ENCODE measurements around the gene S100PBP. TPM values are rescaled to one million over a fixed set of nuclear protein-coding genes. Genes with fewer than 3 reads are reported as not detected.

Gene S100PBP
- 13.5 to 17.3 TPM (median 15.9 TPM) in 5 replicates for total RNA-seq (2022; extraction: Qiagen RNA extraction)

DNA sequence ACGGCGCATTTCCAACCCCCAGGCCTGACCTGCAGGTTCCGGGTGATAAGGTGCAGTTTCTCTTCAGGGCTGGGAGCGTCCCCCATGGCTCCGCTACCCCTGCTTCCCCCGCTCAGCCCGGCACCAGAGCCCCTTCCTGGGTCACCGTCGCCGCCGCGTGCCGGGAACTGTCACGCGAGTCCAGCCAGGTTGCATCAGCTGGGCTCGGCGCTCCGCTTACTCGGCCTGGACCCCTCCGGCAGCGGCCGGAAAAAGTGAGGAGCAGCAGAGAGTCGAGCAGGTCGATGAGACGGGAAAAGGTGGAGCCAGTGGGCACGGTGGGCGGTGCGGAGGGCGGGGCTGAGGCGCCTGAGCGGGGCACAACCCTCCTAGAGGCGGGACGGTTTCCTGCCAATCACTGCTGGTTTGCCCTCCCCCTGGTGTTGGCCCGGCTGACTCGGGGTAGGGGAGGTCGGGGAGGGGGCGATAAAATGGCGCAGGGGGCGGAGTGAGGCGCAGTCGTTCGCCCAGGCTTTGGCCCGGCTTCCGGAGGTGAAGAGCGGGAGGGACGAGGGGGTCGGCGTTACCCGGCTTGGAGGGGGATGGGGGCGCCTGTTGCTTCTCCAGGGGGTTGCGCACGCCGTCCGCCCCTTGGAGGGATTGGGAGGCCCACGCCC lies at the start of gene S100PBP, which contains the start of gene YARS1:
Gene S100PBP, plus strand, starts transcription at position 495 of the 656 bp plus-strand sequence. CDS start 8,447 bp downstream, outside the sequence.
Gene YARS1, minus strand, starts transcription at position 200 of the 656 bp plus-strand sequence. Its CDS starts 114 bp downstream, at position 86.

DNA sequence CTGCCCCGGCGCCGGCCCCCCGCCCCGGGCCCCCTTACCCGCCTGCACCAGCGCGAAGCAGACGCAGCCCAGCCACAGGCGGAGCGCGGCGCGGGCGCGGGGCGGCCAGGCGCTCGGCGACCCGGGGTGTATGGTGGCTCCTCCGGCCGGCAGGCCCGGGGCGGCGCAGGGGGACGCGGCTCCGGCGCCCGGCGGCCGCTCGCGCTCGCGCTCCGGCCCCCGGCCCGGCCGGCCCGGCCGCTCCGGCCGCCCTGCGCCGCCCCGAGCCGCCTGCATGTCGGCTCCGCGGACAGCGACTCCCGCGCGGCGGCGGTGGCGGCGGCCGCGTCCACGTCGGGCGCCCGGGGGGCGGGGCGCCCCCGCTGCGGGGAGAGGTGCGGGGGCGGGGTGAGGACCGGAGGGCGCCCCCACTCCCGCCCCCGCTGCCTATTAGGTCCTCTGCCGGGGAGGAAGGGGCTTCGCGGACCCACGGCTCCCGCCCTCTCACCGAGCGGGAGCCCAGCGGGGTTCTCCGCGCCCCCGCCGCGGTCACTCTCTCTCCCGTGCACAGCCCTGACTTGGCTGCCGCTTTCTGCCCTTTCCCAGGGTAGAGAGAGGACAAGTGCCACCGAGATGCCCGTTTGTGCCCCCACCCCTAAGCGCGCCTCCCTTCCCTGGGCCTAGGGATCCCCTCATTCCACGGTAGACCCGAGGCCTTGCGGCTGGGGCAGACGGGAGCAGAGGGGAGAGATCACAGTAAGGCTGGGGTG lies 53.3 kb downstream of the S100PBP start, which contains the start of gene FNDC5:
Gene FNDC5, minus strand, starts transcription at position 298 of the 749 bp plus-strand sequence.

DNA sequence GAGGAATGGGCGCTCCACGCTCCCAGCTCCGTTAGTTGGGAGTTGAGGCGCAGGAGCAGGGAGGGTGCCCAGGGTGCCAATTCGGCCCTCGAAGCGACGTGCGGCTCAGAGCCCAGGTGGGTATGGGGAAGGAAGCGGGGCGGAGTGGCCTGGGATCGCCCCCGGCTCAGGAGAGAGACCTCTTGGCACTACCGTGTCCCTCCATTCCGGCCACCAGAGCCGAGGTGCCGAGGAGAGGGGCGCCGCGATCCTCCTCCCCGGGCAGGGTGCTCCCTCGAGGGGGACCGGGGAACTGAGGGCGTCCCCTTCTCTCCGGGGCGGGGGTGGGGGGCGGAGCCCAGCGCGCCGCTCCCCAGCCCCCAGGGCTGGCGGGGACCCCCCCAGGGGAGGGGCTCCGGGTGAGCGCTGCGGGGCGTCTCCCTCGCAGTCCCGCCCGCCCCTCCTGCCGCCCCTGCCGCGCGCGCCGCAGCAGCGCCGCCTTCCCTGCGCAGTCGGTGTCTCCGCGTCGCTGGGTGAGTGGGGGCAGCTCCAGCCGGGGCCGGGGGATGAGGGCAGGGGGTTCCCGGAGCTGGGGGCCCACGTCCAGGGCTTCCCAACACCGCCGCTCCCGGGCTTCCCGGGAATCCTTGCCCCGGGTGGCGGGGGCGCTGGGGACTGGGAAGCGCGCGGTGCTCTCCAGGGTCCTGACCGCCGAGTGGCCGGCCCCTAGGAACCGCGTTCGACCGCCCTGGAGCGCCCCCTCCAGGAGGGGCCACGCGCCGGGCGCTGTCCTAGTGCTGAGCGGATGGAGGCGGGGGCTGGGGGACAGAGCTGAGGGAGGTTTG lies 68.8 kb downstream of the S100PBP start, which contains the start of gene HPCA:
Gene HPCA, plus strand, starts transcription at position 488 of the 824 bp plus-strand sequence. CDS start 2,408 bp downstream, outside the sequence.

DNA sequence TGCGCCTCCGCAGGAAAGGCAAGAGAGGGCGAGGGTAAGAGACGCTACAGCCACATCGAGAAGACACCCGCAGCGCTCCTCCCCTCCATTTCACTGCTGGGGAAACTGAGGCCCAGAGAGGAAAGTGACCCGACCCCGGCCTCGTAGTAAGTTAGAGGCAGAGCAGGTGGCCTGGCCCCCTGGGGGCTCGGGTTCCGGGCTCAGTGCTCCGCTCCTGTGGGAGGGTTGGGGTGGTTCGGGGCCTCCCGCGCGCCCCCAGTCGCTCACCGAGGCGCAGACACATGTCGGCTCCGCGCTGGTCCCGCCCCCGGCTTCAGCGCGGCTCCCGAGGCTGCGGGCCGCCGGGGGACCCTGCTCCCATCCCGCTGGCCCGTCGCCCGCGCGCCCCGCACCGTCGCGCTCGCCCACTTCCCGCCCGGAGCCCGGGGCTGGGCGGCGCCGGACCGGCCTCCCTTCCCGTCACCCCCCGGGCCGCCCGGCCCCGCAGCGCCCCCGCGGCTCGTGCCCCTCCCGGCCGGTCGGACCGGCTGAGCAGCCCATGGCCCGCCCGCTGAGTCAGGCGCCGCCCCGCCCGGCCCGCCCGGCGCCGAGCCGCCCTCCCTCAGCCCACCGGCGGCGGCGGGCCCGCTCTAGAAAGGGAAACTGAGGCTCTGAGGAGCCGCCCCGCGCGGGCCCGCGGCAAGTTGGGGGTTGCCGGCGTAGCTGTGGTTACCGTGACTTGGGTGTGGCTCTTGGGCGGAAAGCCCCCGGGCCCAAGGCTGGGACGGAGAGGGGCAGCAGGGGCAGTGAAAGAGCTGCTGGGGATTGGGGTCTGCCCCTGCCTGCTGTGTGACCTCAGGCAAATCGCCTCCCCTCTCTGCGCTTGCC lies 83.7 kb downstream of the S100PBP start, which contains the start of gene TMEM54:
Gene TMEM54, minus strand, starts transcription at position 434 of the 867 bp plus-strand sequence. Its CDS starts 151 bp downstream, at position 283.

Other genes starting within 250 kb of the S100PBP start
- 35.3 to 44.8 TPM (median 38.3 TPM) in 5 replicates for gene ZBTB8OS, start 167.1 kb upstream of the S100PBP start, total RNA-seq (2022; extraction: Qiagen RNA extraction)
- gene RBBP4, start 166.4 kb upstream of the S100PBP start, total RNA-seq (2022; extraction: Qiagen RNA extraction) = 62.6 to 94.0 TPM (median 72.0 TPM) in 5 replicates
- 11.4 to 17.1 TPM (median 13.8 TPM) in 5 replicates for gene SYNC, start 114.9 kb upstream of the S100PBP start, total RNA-seq (2022; extraction: Qiagen RNA extraction)
- gene YARS1, start 295 bp upstream of the S100PBP start, total RNA-seq (2022; extraction: Qiagen RNA extraction) = 53.5 to 84.7 TPM (median 58.7 TPM) in 5 replicates
- 0.18 to 0.64 TPM (median 0.32 TPM) in 5 replicates for gene FNDC5, start 53.3 kb downstream of the S100PBP start, total RNA-seq (2022; extraction: Qiagen RNA extraction)
- gene HPCA, start 68.8 kb downstream of the S100PBP start, total RNA-seq (2022; extraction: Qiagen RNA extraction) = 0.11 to 0.66 TPM (median 0.44 TPM) in 5 replicates
- gene TMEM54, start 83.7 kb downstream of the S100PBP start, total RNA-seq (2022; extraction: Qiagen RNA extraction) = 27.0 to 46.1 TPM (median 44.1 TPM) in 5 replicates
- gene RNF19B, start 147.2 kb downstream of the S100PBP start, total RNA-seq (2022; extraction: Qiagen RNA extraction) = 16.6 to 17.7 TPM (median 17.5 TPM) in 5 replicates
- 136 to 168 TPM (median 143 TPM) in 5 replicates for gene AK2, start 219.2 kb downstream of the S100PBP start, total RNA-seq (2022; extraction: Qiagen RNA extraction)

Measured in A549 treated with AZD2906 at 1 μM for 4 hours (cell line).